HG03442 (cell line): ENCODE data around the gene IQSEC3.

Source experiments
- ATAC-seq: cut with Tn5 transposase; IDR thresholded peaks from one replicate; pipeline ENCODE4 v1.9.1; 2021; ENCODE audit warnings: mild to moderate bottlenecking, moderate library complexity; ENCODE audit not compliant: unreplicated experiment

IQSEC3 gene

GRCh38 chr12:108594-108993, 42.0 kb downstream of the IQSEC3 start:
- no peak for ATAC-seq

GRCh38 chr12:109446-109845, 42.9 kb downstream of the IQSEC3 start:
- no peak for ATAC-seq

GRCh38 chr12:109872-110271, 43.3 kb downstream of the IQSEC3 start:
- ATAC-seq = no peak

GRCh38 chr12:111699-112493, 45.3 kb downstream of the IQSEC3 start:
- ATAC-seq = no peak

- ATAC-seq = no peak
Measured at GRCh38 chr12:113347-113746, 46.8 kb downstream of the IQSEC3 start.

- no peak for ATAC-seq
Measured at GRCh38 chr12:114626-115211, 48.2 kb downstream of the IQSEC3 start.

- no peak for ATAC-seq
Measured at GRCh38 chr12:115518-115917, 49.0 kb downstream of the IQSEC3 start.

GRCh38 chr12:115960-116915, 49.7 kb downstream of the IQSEC3 start:
- no peak for ATAC-seq

- ATAC-seq = no peak
Measured at GRCh38 chr12:117311-117710, 50.7 kb downstream of the IQSEC3 start.

- no peak for ATAC-seq
Measured at GRCh38 chr12:117816-118345, 51.3 kb downstream of the IQSEC3 start.

GRCh38 chr12:118591-118990, 52.0 kb downstream of the IQSEC3 start:
- ATAC-seq = no peak

- no peak for ATAC-seq
Measured at GRCh38 chr12:120951-121350, 54.4 kb downstream of the IQSEC3 start.

GRCh38 chr12:121647-122046, 55.1 kb downstream of the IQSEC3 start:
- no peak for ATAC-seq

GRCh38 chr12:125075-125474, 58.5 kb downstream of the IQSEC3 start:
- ATAC-seq = no peak

- no peak for ATAC-seq
Measured at GRCh38 chr12:125566-125965, 59.0 kb downstream of the IQSEC3 start.

- no peak for ATAC-seq
Measured at GRCh38 chr12:128079-128478, 61.5 kb downstream of the IQSEC3 start.

- no peak for ATAC-seq
Measured at GRCh38 chr12:129001-129400, 62.4 kb downstream of the IQSEC3 start.

GRCh38 chr12:130519-130918, 64.0 kb downstream of the IQSEC3 start:
- no peak for ATAC-seq

GRCh38 chr12:131008-131407, 64.4 kb downstream of the IQSEC3 start:
- no peak for ATAC-seq

GRCh38 chr12:131732-132495, 65.3 kb downstream of the IQSEC3 start:
- no peak for ATAC-seq
